Measurements from ENCODE around the gene SCARF1. TPM values are rescaled to one million over a fixed set of nuclear protein-coding genes. Genes with fewer than 3 reads are reported as not detected.

The SCARF1 gene
- total RNA-seq, 1 experiment from 2014 or later, result 4.9 TPM

DNA sequence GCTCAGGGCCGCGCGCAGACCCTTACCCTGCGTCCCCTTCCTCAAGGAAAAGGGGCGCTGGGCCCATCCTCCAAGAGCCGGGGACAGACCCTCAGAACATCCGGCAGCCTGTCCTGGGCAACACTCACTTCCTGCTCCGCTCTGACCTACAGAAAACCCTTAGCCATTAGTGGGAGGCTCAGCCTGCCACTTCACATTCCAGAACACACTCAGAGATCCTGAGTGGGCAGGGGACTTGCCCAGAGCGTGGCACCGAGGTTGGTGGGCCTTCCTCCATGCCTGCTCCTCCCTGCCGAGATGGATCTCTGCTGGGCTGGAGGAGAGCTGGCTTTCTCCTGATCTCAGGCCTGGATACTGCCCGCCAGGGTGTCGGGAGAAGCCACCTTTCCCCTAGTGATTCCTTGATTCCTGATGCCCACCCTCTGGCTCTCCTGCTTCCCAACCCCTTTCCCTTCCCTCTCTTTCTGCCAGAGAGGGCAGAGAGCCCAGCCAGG is 1.5 kb downstream of the SCARF1 start:
- Mint-ChIP-seq H3K27ac (0 out of 2 replicates have a peak overlapping the region, but pooled peaks have one; percentile 83), H3K4me3 (peak overlapping the region; percentile 79), H3K4me1 (peaks cover 41% of the 10 kb centered on the region), H3K9me3 (no peaks in the 10 kb centered on the region), H3K27me3 (ENCODE audit: low read depth) (peaks cover 6% of the 10 kb centered on the region), H3K36me3 (no peaks in the 10 kb centered on the region; the same call in none of the 2 replicates)
- ChIA-PET POLR2A (interaction anchor here (0.6 kb wide), 1 partner anchor 257 kb away, joined by 3 read pairs; no protein-coding TSS in a partner anchor), CTCF (interaction anchor here (0.9 to 5.0 kb wide), 9 partner anchors 15 to 350 kb away, joined by 3 to 40 read pairs (median 5); partner anchors contain the start of genes INPP5K, SERPINF1 and SLC43A2)
- TF ChIP-seq TEAD1 (CRISPR knock-in tag; IDR thresholded peaks at IDR 0.05), result no peak
- no peak for TF ChIP-seq KAT7 (CRISPR knock-in tag; IDR thresholded peaks at IDR 0.05; ENCODE audit: borderline replicate concordance)
- TF ChIP-seq ZNF121 (CRISPR knock-in tag; IDR thresholded peaks at IDR 0.05), result no peak
- TF ChIP-seq PRRX2 (CRISPR knock-in tag; IDR thresholded peaks at IDR 0.05), result no peak
- TF ChIP-seq NR3C1 (CRISPR knock-in tag; conservative IDR thresholded peaks at IDR 0.05; ENCODE audit: low read depth), result no peak
- TF ChIP-seq, protein P1, sequence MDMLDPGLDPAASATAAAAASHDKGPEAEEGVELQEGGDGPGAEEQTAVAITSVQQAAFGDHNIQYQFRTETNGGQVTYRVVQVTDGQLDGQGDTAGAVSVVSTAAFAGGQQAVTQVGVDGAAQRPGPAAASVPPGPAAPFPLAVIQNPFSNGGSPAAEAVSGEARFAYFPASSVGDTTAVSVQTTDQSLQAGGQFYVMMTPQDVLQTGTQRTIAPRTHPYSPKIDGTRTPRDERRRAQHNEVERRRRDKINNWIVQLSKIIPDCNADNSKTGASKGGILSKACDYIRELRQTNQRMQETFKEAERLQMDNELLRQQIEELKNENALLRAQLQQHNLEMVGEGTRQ (CRISPR knock-in tag; IDR thresholded peaks at IDR 0.05), result no peak
- no peak for TF ChIP-seq ZNF219 (CRISPR knock-in tag; IDR thresholded peaks at IDR 0.05; ENCODE audit: borderline replicate concordance)
- no peak for ATAC-seq
- no peak for DNase-seq (ENCODE audit: low spot score)

DNA sequence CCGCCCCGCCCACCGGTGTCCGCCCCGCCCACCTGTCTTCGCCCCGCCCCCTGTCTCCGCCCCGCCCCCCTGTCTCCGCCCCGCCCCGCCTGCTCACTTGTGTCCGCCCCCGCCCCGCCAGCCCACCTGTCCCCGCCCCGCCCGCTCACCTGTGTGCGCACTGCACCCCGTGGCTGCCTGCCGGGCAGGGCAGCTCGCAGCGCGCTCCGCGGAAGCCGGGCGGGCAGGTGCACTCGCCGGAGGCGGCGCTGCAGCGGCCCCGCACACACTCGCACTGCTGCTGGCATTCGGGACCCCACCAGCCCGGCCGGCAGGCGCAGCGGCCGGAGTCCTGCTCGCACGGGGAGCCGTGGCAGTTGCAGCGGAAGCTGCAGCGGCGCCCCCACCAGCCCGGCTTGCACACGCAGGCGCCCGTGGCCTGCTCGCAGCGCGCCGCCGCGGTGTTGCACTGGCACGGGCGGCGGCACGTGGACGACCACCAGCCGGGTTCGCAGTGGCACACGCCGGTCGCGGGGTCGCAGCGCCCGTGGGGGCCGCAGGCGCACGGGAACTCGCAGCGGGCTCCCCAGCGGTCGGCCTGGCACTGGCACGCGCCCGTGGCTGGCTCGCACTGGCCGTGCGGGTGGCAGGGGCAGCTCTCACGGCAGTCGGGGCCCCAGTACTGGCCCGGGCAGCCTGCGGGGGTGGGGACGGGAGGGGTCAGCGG is 2.1 kb downstream of the SCARF1 start:
- H3K36me3 Mint-ChIP-seq, result no peaks in the 10 kb centered on the region; the same call in none of the 2 replicates
- H3K4me1 Mint-ChIP-seq, result peaks cover 44% of the 10 kb centered on the region
- no peak overlapping the region; the same call in 1 of the 2 replicates for H3K4me3 Mint-ChIP-seq
- ChIA-PET CTCF (interaction anchor here (0.5 to 5.0 kb wide), 11 partner anchors 15 to 805 kb away, joined by 3 to 40 read pairs (median 4); partner anchors contain the start of genes INPP5K, SERPINF1 and SLC43A2), POLR2A (interaction anchor here (1.0 kb wide), 1 partner anchor 69 kb away, joined by 3 read pairs; no protein-coding TSS in a partner anchor)
- H3K27me3 Mint-ChIP-seq (ENCODE audit: low read depth), result peaks cover 6% of the 10 kb centered on the region
- peak; percentile 74 for ATAC-seq
- H3K9me3 Mint-ChIP-seq, result no peaks in the 10 kb centered on the region
- H3K27ac Mint-ChIP-seq, result no peak overlapping the region
- peak; percentile 91 for DNase-seq (ENCODE audit: low spot score)
- TF ChIP-seq CBFB (CRISPR knock-in tag; IDR thresholded peaks at IDR 0.05; ENCODE audit: low read depth) (0 out of 2 replicates have a peak, but pooled peaks have one; percentile 61), NFYB (CRISPR knock-in tag; conservative IDR thresholded peaks at IDR 0.05; ENCODE audit: low read depth) (no peak), CREM (CRISPR knock-in tag; IDR thresholded peaks at IDR 0.05) (0 out of 2 replicates have a peak, but pooled peaks have one; percentile 26), SP1 (CRISPR knock-in tag; conservative IDR thresholded peaks at IDR 0.05) (peak; percentile 66), ATF1 (CRISPR knock-in tag; IDR thresholded peaks at IDR 0.05) (no peak), GTF2I (CRISPR knock-in tag; conservative IDR thresholded peaks at IDR 0.05) (no peak), ZNF121 (CRISPR knock-in tag; IDR thresholded peaks at IDR 0.05) (no peak), TEAD1 (CRISPR knock-in tag; IDR thresholded peaks at IDR 0.05) (0 out of 2 replicates have a peak, but pooled peaks have one; percentile 41), FOXP1 (CRISPR knock-in tag; IDR thresholded peaks at IDR 0.05; ENCODE audit: borderline replicate concordance) (peak; percentile 33; the same call in 1 of the 2 replicates), ESRRA (CRISPR knock-in tag; IDR thresholded peaks at IDR 0.05; ENCODE audit: borderline replicate concordance) (no peak), NR2C2 (CRISPR knock-in tag; IDR thresholded peaks at IDR 0.05) (no peak), ETV6 (CRISPR knock-in tag; IDR thresholded peaks at IDR 0.05) (0 out of 2 replicates have a peak, but pooled peaks have one; percentile 27)
- TF ChIP-seq, protein P2, sequence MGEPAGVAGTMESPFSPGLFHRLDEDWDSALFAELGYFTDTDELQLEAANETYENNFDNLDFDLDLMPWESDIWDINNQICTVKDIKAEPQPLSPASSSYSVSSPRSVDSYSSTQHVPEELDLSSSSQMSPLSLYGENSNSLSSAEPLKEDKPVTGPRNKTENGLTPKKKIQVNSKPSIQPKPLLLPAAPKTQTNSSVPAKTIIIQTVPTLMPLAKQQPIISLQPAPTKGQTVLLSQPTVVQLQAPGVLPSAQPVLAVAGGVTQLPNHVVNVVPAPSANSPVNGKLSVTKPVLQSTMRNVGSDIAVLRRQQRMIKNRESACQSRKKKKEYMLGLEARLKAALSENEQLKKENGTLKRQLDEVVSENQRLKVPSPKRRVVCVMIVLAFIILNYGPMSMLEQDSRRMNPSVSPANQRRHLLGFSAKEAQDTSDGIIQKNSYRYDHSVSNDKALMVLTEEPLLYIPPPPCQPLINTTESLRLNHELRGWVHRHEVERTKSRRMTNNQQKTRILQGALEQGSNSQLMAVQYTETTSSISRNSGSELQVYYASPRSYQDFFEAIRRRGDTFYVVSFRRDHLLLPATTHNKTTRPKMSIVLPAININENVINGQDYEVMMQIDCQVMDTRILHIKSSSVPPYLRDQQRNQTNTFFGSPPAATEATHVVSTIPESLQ (CRISPR knock-in tag; IDR thresholded peaks at IDR 0.05), result no peak
- TF ChIP-seq, protein P3, sequence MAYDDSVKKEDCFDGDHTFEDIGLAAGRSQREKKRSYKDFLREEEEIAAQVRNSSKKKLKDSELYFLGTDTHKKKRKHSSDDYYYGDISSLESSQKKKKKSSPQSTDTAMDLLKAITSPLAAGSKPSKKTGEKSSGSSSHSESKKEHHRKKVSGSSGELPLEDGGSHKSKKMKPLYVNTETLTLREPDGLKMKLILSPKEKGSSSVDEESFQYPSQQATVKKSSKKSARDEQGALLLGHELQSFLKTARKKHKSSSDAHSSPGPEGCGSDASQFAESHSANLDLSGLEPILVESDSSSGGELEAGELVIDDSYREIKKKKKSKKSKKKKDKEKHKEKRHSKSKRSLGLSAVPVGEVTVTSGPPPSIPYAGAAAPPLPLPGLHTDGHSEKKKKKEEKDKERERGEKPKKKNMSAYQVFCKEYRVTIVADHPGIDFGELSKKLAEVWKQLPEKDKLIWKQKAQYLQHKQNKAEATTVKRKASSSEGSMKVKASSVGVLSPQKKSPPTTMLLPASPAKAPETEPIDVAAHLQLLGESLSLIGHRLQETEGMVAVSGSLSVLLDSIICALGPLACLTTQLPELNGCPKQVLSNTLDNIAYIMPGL (CRISPR knock-in tag; IDR thresholded peaks at IDR 0.05), result peak; percentile 76; the same call in 1 of the 2 replicates
- TF ChIP-seq, protein P4, sequence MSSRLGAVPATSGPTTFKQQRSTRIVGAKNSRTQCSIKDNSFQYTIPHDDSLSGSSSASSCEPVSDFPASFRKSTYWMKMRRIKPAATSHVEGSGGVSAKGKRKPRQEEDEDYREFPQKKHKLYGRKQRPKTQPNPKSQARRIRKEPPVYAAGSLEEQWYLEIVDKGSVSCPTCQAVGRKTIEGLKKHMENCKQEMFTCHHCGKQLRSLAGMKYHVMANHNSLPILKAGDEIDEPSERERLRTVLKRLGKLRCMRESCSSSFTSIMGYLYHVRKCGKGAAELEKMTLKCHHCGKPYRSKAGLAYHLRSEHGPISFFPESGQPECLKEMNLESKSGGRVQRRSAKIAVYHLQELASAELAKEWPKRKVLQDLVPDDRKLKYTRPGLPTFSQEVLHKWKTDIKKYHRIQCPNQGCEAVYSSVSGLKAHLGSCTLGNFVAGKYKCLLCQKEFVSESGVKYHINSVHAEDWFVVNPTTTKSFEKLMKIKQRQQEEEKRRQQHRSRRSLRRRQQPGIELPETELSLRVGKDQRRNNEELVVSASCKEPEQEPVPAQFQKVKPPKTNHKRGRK (CRISPR knock-in tag; IDR thresholded peaks at IDR 0.05; ENCODE audit: borderline replicate concordance), result no peak
- TF ChIP-seq, protein P5, sequence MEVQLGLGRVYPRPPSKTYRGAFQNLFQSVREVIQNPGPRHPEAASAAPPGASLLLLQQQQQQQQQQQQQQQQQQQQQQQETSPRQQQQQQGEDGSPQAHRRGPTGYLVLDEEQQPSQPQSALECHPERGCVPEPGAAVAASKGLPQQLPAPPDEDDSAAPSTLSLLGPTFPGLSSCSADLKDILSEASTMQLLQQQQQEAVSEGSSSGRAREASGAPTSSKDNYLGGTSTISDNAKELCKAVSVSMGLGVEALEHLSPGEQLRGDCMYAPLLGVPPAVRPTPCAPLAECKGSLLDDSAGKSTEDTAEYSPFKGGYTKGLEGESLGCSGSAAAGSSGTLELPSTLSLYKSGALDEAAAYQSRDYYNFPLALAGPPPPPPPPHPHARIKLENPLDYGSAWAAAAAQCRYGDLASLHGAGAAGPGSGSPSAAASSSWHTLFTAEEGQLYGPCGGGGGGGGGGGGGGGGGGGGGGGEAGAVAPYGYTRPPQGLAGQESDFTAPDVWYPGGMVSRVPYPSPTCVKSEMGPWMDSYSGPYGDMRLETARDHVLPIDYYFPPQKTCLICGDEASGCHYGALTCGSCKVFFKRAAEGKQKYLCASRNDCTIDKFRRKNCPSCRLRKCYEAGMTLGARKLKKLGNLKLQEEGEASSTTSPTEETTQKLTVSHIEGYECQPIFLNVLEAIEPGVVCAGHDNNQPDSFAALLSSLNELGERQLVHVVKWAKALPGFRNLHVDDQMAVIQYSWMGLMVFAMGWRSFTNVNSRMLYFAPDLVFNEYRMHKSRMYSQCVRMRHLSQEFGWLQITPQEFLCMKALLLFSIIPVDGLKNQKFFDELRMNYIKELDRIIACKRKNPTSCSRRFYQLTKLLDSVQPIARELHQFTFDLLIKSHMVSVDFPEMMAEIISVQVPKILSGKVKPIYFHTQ (CRISPR knock-in tag; IDR thresholded peaks at IDR 0.05), result no peak
- TF ChIP-seq, protein P6, sequence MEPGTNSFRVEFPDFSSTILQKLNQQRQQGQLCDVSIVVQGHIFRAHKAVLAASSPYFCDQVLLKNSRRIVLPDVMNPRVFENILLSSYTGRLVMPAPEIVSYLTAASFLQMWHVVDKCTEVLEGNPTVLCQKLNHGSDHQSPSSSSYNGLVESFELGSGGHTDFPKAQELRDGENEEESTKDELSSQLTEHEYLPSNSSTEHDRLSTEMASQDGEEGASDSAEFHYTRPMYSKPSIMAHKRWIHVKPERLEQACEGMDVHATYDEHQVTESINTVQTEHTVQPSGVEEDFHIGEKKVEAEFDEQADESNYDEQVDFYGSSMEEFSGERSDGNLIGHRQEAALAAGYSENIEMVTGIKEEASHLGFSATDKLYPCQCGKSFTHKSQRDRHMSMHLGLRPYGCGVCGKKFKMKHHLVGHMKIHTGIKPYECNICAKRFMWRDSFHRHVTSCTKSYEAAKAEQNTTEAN (CRISPR knock-in tag; IDR thresholded peaks at IDR 0.05), result 0 out of 2 replicates have a peak, but pooled peaks have one; percentile 17
